SU-DHL-6 (cell line): ENCODE results near the gene PUS1.

Source experiments
- H2AFZ ChIP-seq: fragments of 200-600 bp; sonication (generic); 2 replicates; pipeline ENCODE4 v1.6.1; 2014; ENCODE audit warnings: low read depth, mild to moderate bottlenecking, moderate library complexity, mixed read lengths, antibody characterized with exemption, low read length; ENCODE audit not compliant: severe bottlenecking
- H3F3A ChIP-seq: fragments of 200-600 bp; shearing (Covaris generic); 2 replicates; pipeline ENCODE4 v1.6.0; 2016; ENCODE audit warnings: antibody characterized with exemption, mild to moderate bottlenecking; ENCODE audit not compliant: insufficient read depth
- H3K27ac ChIP-seq: fragments of 200-600 bp; sonication (generic); 2 replicates; pipeline ENCODE4 v1.5.1; 2016; ENCODE audit warnings: low read depth, mild to moderate bottlenecking, low read length, moderate library complexity, mixed read lengths
- H3K27me3 ChIP-seq: fragments of 200-600 bp; sonication (generic), shearing (Covaris generic); 2 replicates; pipeline ENCODE4 v1.6.0; 2014; ENCODE audit warnings: mild to moderate bottlenecking, low read length
- H3K36me3 ChIP-seq: fragments of 200-600 bp; sonication (generic); 2 replicates; pipeline ENCODE4 v1.6.1; 2014; ENCODE audit warnings: mild to moderate bottlenecking, low read length, mixed read lengths
- H3K4me2 ChIP-seq: fragments of 300-600, 200-600 bp; shearing (Covaris generic), sonication (generic); 2 replicates; pipeline ENCODE4 v1.6.0; 2014; ENCODE audit warnings: low read length, low read depth, mild to moderate bottlenecking; ENCODE audit not compliant: poor library complexity, severe bottlenecking
- H3K4me3 ChIP-seq: fragments of 200-600 bp; sonication (generic); 2 replicates; pipeline ENCODE4 v1.5.1; 2014; ENCODE audit warnings: antibody characterized with exemption, low read length, mild to moderate bottlenecking, mixed read lengths; ENCODE audit not compliant: insufficient read depth, poor library complexity, severe bottlenecking
- H3K79me2 ChIP-seq: fragments of 200-600 bp; sonication (generic); 2 replicates; pipeline ENCODE4 v1.6.1; 2014; ENCODE audit warnings: mild to moderate bottlenecking, low read length, moderate library complexity; ENCODE audit not compliant: insufficient read depth
- H3K9ac ChIP-seq: fragments of 200-600 bp; sonication (generic); 2 replicates; pipeline ENCODE4 v1.7.0; 2014; ENCODE audit warnings: mild to moderate bottlenecking, low read length
- H3K9me2 ChIP-seq: fragments of 200-600 bp; sonication (generic); replicated peaks from 2 replicates; pipeline ENCODE4 v1.6.1; 2014; ENCODE audit warnings: low read length; ENCODE audit not compliant: insufficient read depth
- H3K9me3 ChIP-seq: fragments of 200-600 bp; sonication (generic); 2 replicates; pipeline ENCODE4 v1.6.1; 2014; ENCODE audit warnings: low read length, mixed read lengths; ENCODE audit not compliant: insufficient read depth
- H4K20me1 ChIP-seq: fragments of 200-600 bp; sonication (generic); 2 replicates; pipeline ENCODE4 v1.6.1; 2014; ENCODE audit warnings: low read depth, mild to moderate bottlenecking, antibody characterized with exemption, low read length, moderate library complexity, mixed read lengths
- CTCF ChIP-seq: fragments of 200-600 bp; sonication (generic); IDR thresholded peaks from one replicate; pipeline ENCODE4 v1.5.1; 2017; ENCODE audit warnings: antibody characterized with exemption, mild to moderate bottlenecking, low read length, moderate library complexity; ENCODE audit not compliant: insufficient read depth, poor library complexity, severe bottlenecking
- EZH2phosphoT487 ChIP-seq: fragments of 200-600 bp; sonication (generic), shearing (Covaris generic); conservative IDR thresholded peaks from 2 replicates; pipeline ENCODE4 v1.6.1; 2018; ENCODE audit warnings: mild to moderate bottlenecking, antibody characterized with exemption, low read length, moderate library complexity, mixed read lengths

PUS1 gene

GRCh38 chr12:131908092-131909080 is 20.7 kb upstream of the PUS1 start:
- Histone ChIP-seq H3K9ac (no peak overlapping the region), H3K36me3 (no peaks in the 10 kb centered on the region), H3F3A (no peaks in the 10 kb centered on the region), H3K27me3 (no peaks in the 10 kb centered on the region), H3K4me3 (no peak overlapping the region), H3K4me2 (no peak overlapping the region), H3K9me2 (no peaks in the 10 kb centered on the region), H3K79me2 (no peaks in the 10 kb centered on the region), H3K27ac (no peak overlapping the region), H3K9me3 (no peaks in the 10 kb centered on the region), H2AFZ (no peak overlapping the region), H4K20me1 (no peaks in the 10 kb centered on the region)
- no peak for TF ChIP-seq CTCF

- Histone ChIP-seq H3K4me3 (no peak overlapping the region), H3K27me3 (no peaks in the 10 kb centered on the region), H3K9ac (no peak overlapping the region), H4K20me1 (no peaks in the 10 kb centered on the region), H3K9me3 (no peaks in the 10 kb centered on the region), H3K27ac (no peak overlapping the region), H2AFZ (no peak overlapping the region), H3K36me3 (no peaks in the 10 kb centered on the region), H3F3A (no peaks in the 10 kb centered on the region), H3K9me2 (no peaks in the 10 kb centered on the region), H3K4me2 (no peak overlapping the region), H3K79me2 (no peaks in the 10 kb centered on the region)
- TF ChIP-seq CTCF (no peak), EZH2phosphoT487 (no peak)
These were observed 19.9 kb upstream of the PUS1 start for GRCh38 chr12:131909081-131909751.

DNA sequence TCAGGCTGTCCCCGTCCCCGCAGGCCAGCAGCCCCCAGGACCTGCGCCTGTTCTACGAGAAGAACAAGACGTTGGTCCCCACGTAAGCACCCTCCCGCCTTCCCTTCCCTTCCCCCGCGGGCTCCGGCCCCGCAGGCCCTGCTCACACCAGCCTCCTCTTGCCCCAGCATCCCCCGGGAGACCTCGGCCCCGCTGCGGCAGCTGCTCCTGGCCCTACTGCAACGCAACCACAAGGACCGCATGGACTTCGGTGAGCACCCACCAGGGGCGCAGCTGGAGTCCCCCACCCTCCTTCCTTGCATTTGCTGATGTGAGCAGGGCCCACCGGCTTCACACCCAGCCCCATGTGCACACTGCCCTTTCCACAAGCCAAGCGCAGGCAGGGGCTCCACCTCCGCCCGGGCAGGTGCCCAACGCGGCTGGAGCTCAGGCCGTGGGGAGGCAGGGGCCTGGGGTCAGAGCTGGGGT is 19.3 kb upstream of the PUS1 start:
- Histone ChIP-seq H4K20me1 (no peaks in the 10 kb centered on the region), H3K4me3 (no peak overlapping the region), H3K27ac (no peak overlapping the region), H3K36me3 (no peaks in the 10 kb centered on the region), H2AFZ (no peak overlapping the region), H3K9me3 (no peaks in the 10 kb centered on the region), H3F3A (no peaks in the 10 kb centered on the region), H3K79me2 (no peaks in the 10 kb centered on the region), H3K4me2 (no peak overlapping the region), H3K9ac (no peak overlapping the region), H3K27me3 (no peaks in the 10 kb centered on the region), H3K9me2 (no peaks in the 10 kb centered on the region)
- TF ChIP-seq EZH2phosphoT487 (no peak), CTCF (no peak)
